ENCODE results near the gene FAM89B.

The FAM89B gene

GRCh38 chr11:65545853-65546216 is 26.5 kb upstream of the FAM89B start:
- TF ChIP-seq CTCF (IDR thresholded peaks at IDR 0.05), result no peak
- Histone ChIP-seq H3K4me3 (ENCODE audit: low read depth, low read length) (no peak overlapping the region), H3K4me2 (ENCODE audit: low read length) (no peak overlapping the region), H3K27ac (no peak overlapping the region), H3K79me2 (no peaks in the 10 kb centered on the region), H3K36me3 (ENCODE audit: control insufficient read depth, insufficient read depth, low read length) (no peaks in the 10 kb centered on the region), H3K4me1 (no peaks in the 10 kb centered on the region), H2AFZ (no peak overlapping the region), H3K9me3 (ENCODE audit: control insufficient read depth, low read length) (no peaks in the 10 kb centered on the region), H3K9ac (no peak overlapping the region), H3K27me3 (ENCODE audit: control insufficient read depth, insufficient read depth, low read length) (no peaks in the 10 kb centered on the region)

GRCh38 chr11:65546217-65546958 is 25.9 kb upstream of the FAM89B start:
- no peak overlapping the region for H2AFZ ChIP-seq
- H3K9me3 ChIP-seq (ENCODE audit: control insufficient read depth, low read length), result no peaks in the 10 kb centered on the region
- H3K9ac ChIP-seq, result no peak overlapping the region
- H3K36me3 ChIP-seq (ENCODE audit: control insufficient read depth, insufficient read depth, low read length), result no peaks in the 10 kb centered on the region
- peaks cover 1% of the 10 kb centered on the region for H3K79me2 ChIP-seq
- TF ChIP-seq CTCF (IDR thresholded peaks at IDR 0.05), result no peak
- H3K4me2 ChIP-seq (ENCODE audit: low read length), result no peak overlapping the region
- H3K27me3 ChIP-seq (ENCODE audit: control insufficient read depth, insufficient read depth, low read length), result no peaks in the 10 kb centered on the region
- no peak overlapping the region for H3K27ac ChIP-seq
- no peak overlapping the region for H3K4me3 ChIP-seq (ENCODE audit: low read depth, low read length)
- no peaks in the 10 kb centered on the region for H3K4me1 ChIP-seq

GRCh38 chr11:65547446-65548125 is 24.8 kb upstream of the FAM89B start:
- H3K4me2 ChIP-seq (ENCODE audit: low read length), result no peak overlapping the region
- no peaks in the 10 kb centered on the region for H3K36me3 ChIP-seq (ENCODE audit: control insufficient read depth, insufficient read depth, low read length)
- peaks cover 3% of the 10 kb centered on the region for H3K79me2 ChIP-seq
- H3K4me1 ChIP-seq, result no peaks in the 10 kb centered on the region
- no peaks in the 10 kb centered on the region for H3K27me3 ChIP-seq (ENCODE audit: control insufficient read depth, insufficient read depth, low read length)
- no peaks in the 10 kb centered on the region for H3K9me3 ChIP-seq (ENCODE audit: control insufficient read depth, low read length)
- no peak overlapping the region for H3K9ac ChIP-seq
- H3K4me3 ChIP-seq (ENCODE audit: low read depth, low read length), result no peak overlapping the region
- H3K27ac ChIP-seq, result no peak overlapping the region
- no peak for TF ChIP-seq CTCF (IDR thresholded peaks at IDR 0.05)
- no peak overlapping the region for H2AFZ ChIP-seq

- H3K9ac ChIP-seq, result no peak overlapping the region
- no peak for TF ChIP-seq CTCF (IDR thresholded peaks at IDR 0.05)
- H2AFZ ChIP-seq, result no peak overlapping the region
- peaks cover 3% of the 10 kb centered on the region for H3K79me2 ChIP-seq
- H3K4me1 ChIP-seq, result no peaks in the 10 kb centered on the region
- no peak overlapping the region for H3K4me3 ChIP-seq (ENCODE audit: low read depth, low read length)
- H3K9me3 ChIP-seq (ENCODE audit: control insufficient read depth, low read length), result no peaks in the 10 kb centered on the region
- H3K27me3 ChIP-seq (ENCODE audit: control insufficient read depth, insufficient read depth, low read length), result no peaks in the 10 kb centered on the region
- H3K4me2 ChIP-seq (ENCODE audit: low read length), result no peak overlapping the region
- H3K27ac ChIP-seq, result no peak overlapping the region
- no peaks in the 10 kb centered on the region for H3K36me3 ChIP-seq (ENCODE audit: control insufficient read depth, insufficient read depth, low read length)
Measured at GRCh38 chr11:65548395-65548794, 23.9 kb upstream of the FAM89B start.
